ENCODE results near the gene ITPR1. TPM values are rescaled to one million over a fixed set of nuclear protein-coding genes. Genes with fewer than 3 reads are reported as not detected.

ITPR1 gene
- total RNA-seq, 1 experiment from 2014 or later = 7.5 TPM

- no TSS peak for BruUV-seq (replicated peaks)
- TF ChIP-seq CTCF (IDR thresholded peaks at IDR 0.05; ENCODE audit: unreplicated experiment) = no peak
- intact Hi-C loops (cut with micrococcal nuclease) = no loop called here
- Mint-ChIP-seq H3K4me3 (ENCODE audit: unreplicated experiment) (no peak overlapping the region), H3K27me3 (ENCODE audit: insufficient read depth, unreplicated experiment) (no peaks in the 10 kb centered on the region), H3K36me3 (ENCODE audit: insufficient read depth, unreplicated experiment) (no peaks in the 10 kb centered on the region), H3K4me1 (ENCODE audit: insufficient read depth, unreplicated experiment) (peaks cover 9% of the 10 kb centered on the region), H3K9me3 (ENCODE audit: unreplicated experiment) (no peaks in the 10 kb centered on the region), H3K27ac (ENCODE audit: low read depth, unreplicated experiment) (peak overlapping the region; percentile 50)
- ChIA-PET POLR2A (interaction anchor here (0.6 to 1.4 kb wide), 7 partner anchors 13 to 1736 kb away, joined by 3 to 6 read pairs (median 4); partner anchors contain the start of gene ITPR1), CTCF (interaction anchor here (0.6 to 1.5 kb wide), 4 partner anchors 55 to 942 kb away, joined by 3 to 5 read pairs (median 4); no protein-coding TSS in a partner anchor)
- peak; percentile 50 for DNase-seq (ENCODE audit: unreplicated experiment)
Measured at GRCh38 chr3:4575381-4575780, 82.2 kb downstream of the ITPR1 start.

GRCh38 chr3:4577721-4578120 lies 84.6 kb downstream of the ITPR1 start:
- TF ChIP-seq CTCF (IDR thresholded peaks at IDR 0.05; ENCODE audit: unreplicated experiment) = no peak
- Mint-ChIP-seq H3K4me1 (ENCODE audit: insufficient read depth, unreplicated experiment) (peaks cover 17% of the 10 kb centered on the region), H3K27ac (ENCODE audit: low read depth, unreplicated experiment) (no peak overlapping the region), H3K27me3 (ENCODE audit: insufficient read depth, unreplicated experiment) (no peaks in the 10 kb centered on the region), H3K4me3 (ENCODE audit: unreplicated experiment) (no peak overlapping the region), H3K9me3 (ENCODE audit: unreplicated experiment) (no peaks in the 10 kb centered on the region), H3K36me3 (ENCODE audit: insufficient read depth, unreplicated experiment) (no peaks in the 10 kb centered on the region)
- no TSS peak for BruUV-seq (replicated peaks)
- ChIA-PET POLR2A (interaction anchor here (0.9 to 1.2 kb wide), 2 partner anchors 11 to 84 kb away, joined by 3 read pairs; partner anchors contain the start of gene ITPR1), CTCF (interaction anchor here (1.3 kb wide), 2 partner anchors 56 to 227 kb away, joined by 4 to 5 read pairs; no protein-coding TSS in a partner anchor)
- DNase-seq (ENCODE audit: unreplicated experiment) = no peak
- intact Hi-C loops (cut with micrococcal nuclease) = no loop called here

GRCh38 chr3:4580346-4581123 lies 87.4 kb downstream of the ITPR1 start:
- H3K36me3 Mint-ChIP-seq (ENCODE audit: insufficient read depth, unreplicated experiment) = no peaks in the 10 kb centered on the region
- H3K4me1 Mint-ChIP-seq (ENCODE audit: insufficient read depth, unreplicated experiment) = peaks cover 28% of the 10 kb centered on the region
- intact Hi-C loops (cut with micrococcal nuclease) = loop anchor here (5.0 kb wide), 2 partner anchors 88 to 153 kb away; partner anchors contain the start of gene ITPR1
- no peak overlapping the region for H3K27ac Mint-ChIP-seq (ENCODE audit: low read depth, unreplicated experiment)
- CTCF ChIA-PET = interaction anchor here (0.7 kb wide), 1 partner anchor 1201 kb away, joined by 3 read pairs; no protein-coding TSS in a partner anchor
- POLR2A ChIA-PET = no interaction called here
- BruUV-seq (replicated peaks) = no TSS peak
- TF ChIP-seq CTCF (IDR thresholded peaks at IDR 0.05; ENCODE audit: unreplicated experiment) = no peak
- no peak for DNase-seq (ENCODE audit: unreplicated experiment)
- no peaks in the 10 kb centered on the region for H3K27me3 Mint-ChIP-seq (ENCODE audit: insufficient read depth, unreplicated experiment)
- no peak overlapping the region for H3K4me3 Mint-ChIP-seq (ENCODE audit: unreplicated experiment)
- no peaks in the 10 kb centered on the region for H3K9me3 Mint-ChIP-seq (ENCODE audit: unreplicated experiment)

- BruUV-seq (replicated peaks) = no TSS peak
- intact Hi-C loops (cut with micrococcal nuclease) = loop anchor here (5.0 kb wide), 2 partner anchors 89 to 154 kb away; partner anchors contain the start of gene ITPR1
- no peak overlapping the region for H3K27ac Mint-ChIP-seq (ENCODE audit: low read depth, unreplicated experiment)
- H3K4me3 Mint-ChIP-seq (ENCODE audit: unreplicated experiment) = no peak overlapping the region
- H3K9me3 Mint-ChIP-seq (ENCODE audit: unreplicated experiment) = no peaks in the 10 kb centered on the region
- H3K27me3 Mint-ChIP-seq (ENCODE audit: insufficient read depth, unreplicated experiment) = no peaks in the 10 kb centered on the region
- no peak for TF ChIP-seq CTCF (IDR thresholded peaks at IDR 0.05; ENCODE audit: unreplicated experiment)
- no peak for DNase-seq (ENCODE audit: unreplicated experiment)
- CTCF ChIA-PET = no interaction called here
- peaks cover 27% of the 10 kb centered on the region for H3K4me1 Mint-ChIP-seq (ENCODE audit: insufficient read depth, unreplicated experiment)
- POLR2A ChIA-PET = no interaction called here
- H3K36me3 Mint-ChIP-seq (ENCODE audit: insufficient read depth, unreplicated experiment) = no peaks in the 10 kb centered on the region
Measured at GRCh38 chr3:4581124-4581424, 87.9 kb downstream of the ITPR1 start.
